ENCODE results near the gene RHOF. TPM values are rescaled to one million over a fixed set of nuclear protein-coding genes. Genes with fewer than 3 reads are reported as not detected.
A peak's percentile ranks its signal among the peaks of the same experiment; 100 is the strongest.

RHOF gene
- total and polyA plus RNA-seq, 2 of the 13 experiments (the other 11 are each of a cell fraction or from before 2014, with no cell fraction given), result 14.6 to 32.2 TPM

- TF ChIP-seq ZNF672 (CRISPR knock-in tag; IDR thresholded peaks at IDR 0.05), result peak; percentile 44; the same call in 1 of the 2 replicates
- TF ChIP-seq RBAK (CRISPR knock-in tag; IDR thresholded peaks at IDR 0.05), result no peak
- TF ChIP-seq SMARCE1 (IDR thresholded peaks at IDR 0.05; ENCODE audit: borderline replicate concordance), result no peak
- TF ChIP-seq RELA (CRISPR knock-in tag; IDR thresholded peaks at IDR 0.05), result no peak; the same call in 1 of the 2 replicates
- TF ChIP-seq KMT2B (CRISPR knock-in tag; IDR thresholded peaks at IDR 0.05), result no peak; the same call in 1 of the 2 replicates
- no peak for TF ChIP-seq RNF219 (CRISPR knock-in tag; IDR thresholded peaks at IDR 0.05)
- TF ChIP-seq ZSCAN31 (CRISPR knock-in tag; IDR thresholded peaks at IDR 0.05; ENCODE audit: low read depth), result peak; percentile 71; the same call in 1 of the 2 replicates
- 0 out of 2 replicates have a peak, but pooled peaks have one; percentile 41 for TF ChIP-seq ZNF549 (CRISPR knock-in tag; IDR thresholded peaks at IDR 0.05)
- TF ChIP-seq GATA4 (IDR thresholded peaks at IDR 0.05; ENCODE audit: borderline replicate concordance, low read depth), result peak; percentile 41; the same call in 1 of the 2 replicates
- TF ChIP-seq ZNF614 (CRISPR knock-in tag; IDR thresholded peaks at IDR 0.05; ENCODE audit: borderline replicate concordance), result peak; percentile 57; the same call in 1 of the 2 replicates
- no peak; the same call in 1 of the 2 replicates for TF ChIP-seq WIZ (CRISPR knock-in tag; IDR thresholded peaks at IDR 0.05)
- no peak; the same call in 1 of the 2 replicates for TF ChIP-seq SNAPC2 (CRISPR knock-in tag; IDR thresholded peaks at IDR 0.05)
- no peak for TF ChIP-seq DNMT3B (CRISPR knock-in tag; conservative IDR thresholded peaks at IDR 0.05)
- peak; percentile 80 for TF ChIP-seq ISL2 (CRISPR knock-in tag; IDR thresholded peaks at IDR 0.05)
- peak; percentile 86 for TF ChIP-seq ZGPAT (CRISPR knock-in tag; IDR thresholded peaks at IDR 0.05)
- TF ChIP-seq ARID2 (CRISPR knock-in tag; IDR thresholded peaks at IDR 0.05; ENCODE audit: borderline replicate concordance), result 0 out of 2 replicates have a peak, but pooled peaks have one; percentile 22
- no peak; the same call in 1 of the 2 replicates for TF ChIP-seq CENPBD1 (CRISPR knock-in tag; IDR thresholded peaks at IDR 0.05; ENCODE audit: borderline replicate concordance, low read depth)
- TF ChIP-seq E2F5 (CRISPR knock-in tag; conservative IDR thresholded peaks at IDR 0.05), result no peak
- no peak for TF ChIP-seq HNF1A (IDR thresholded peaks at IDR 0.05; ENCODE audit: low read depth)
- TF ChIP-seq HNF1A (CRISPR knock-in tag; IDR thresholded peaks at IDR 0.05; ENCODE audit: borderline replicate concordance), result no peak; the same call in 1 of the 2 replicates
Measured at GRCh38 chr12:121793838-121794533, 498 bp upstream of the RHOF start (continued).

Data from HepG2 (cell line).